Thymus (tissue), 11 donors: ENCODE results near the gene DCUN1D2. TPM values are rescaled to one million over a fixed set of nuclear protein-coding genes. Genes with fewer than 3 reads are reported as not detected.

Experiments
- DNase-seq, 9 donors: peaks; one replicate each; pipeline ENCODE4 v3.0.0-alpha.2; 2013; ENCODE audit warnings: low spot score in 9 of 9, low read depth in 6 of 9, missing footprints in 1 of 9
- H3K27ac ChIP-seq, 2 donors: one replicate each; pipeline ENCODE4 v1.5.1; 2013; ENCODE audit warnings: control low read depth in 1 of 2, low read depth in 1 of 2, low read length in 1 of 2, mild to moderate bottlenecking in 1 of 2, moderate library complexity in 1 of 2
- H3K27me3 ChIP-seq, 2 donors: one replicate each; pipeline ENCODE4 v1.5.1; 2013; ENCODE audit warnings: low read length in 1 of 2; ENCODE audit not compliant: control insufficient read depth in 2 of 2, insufficient read depth in 1 of 2
- H3K36me3 ChIP-seq, 2 donors: one replicate each; pipeline ENCODE4 v1.5.1; 2013; ENCODE audit warnings: low read length in 1 of 2, mild to moderate bottlenecking in 1 of 2, moderate library complexity in 1 of 2; ENCODE audit not compliant: control insufficient read depth in 2 of 2, insufficient read depth in 2 of 2
- H3K4me1 ChIP-seq, 2 donors: one replicate each; pipeline ENCODE4 v1.5.1; 2013; ENCODE audit warnings: low read length in 2 of 2; ENCODE audit not compliant: control insufficient read depth in 2 of 2, insufficient read depth in 2 of 2
- H3K4me3 ChIP-seq, 2 donors: one replicate each; pipeline ENCODE4 v1.5.1; 2013; ENCODE audit warnings: low read length in 2 of 2, control low read depth in 1 of 2, mild to moderate bottlenecking in 1 of 2
- H3K9me3 ChIP-seq, 2 donors: one replicate each; pipeline ENCODE4 v1.5.1; 2013; ENCODE audit warnings: low read length in 1 of 2, mild to moderate bottlenecking in 1 of 2; ENCODE audit not compliant: control insufficient read depth in 2 of 2, insufficient read depth in 1 of 2
- WGBS: extraction: QIAGEN DNeasy Blood & Tissue Kit; methylation state at CpG from one replicate; pipeline ENCODE4 v1.1.7; 2013; 5-methylcytosine and 5-hydroxymethylcytosine counted together
- polyA plus RNA-seq: library from polyadenylated mRNA; stranded (reverse); fragments of 200-250 nt; gene quantifications from one replicate; pipeline ENCODE4 v1.2.3, GENCODE V29; 2013
- total RNA-seq: library from RNA; stranded (reverse); fragments of 120-200 nt; gene quantifications from one replicate; pipeline ENCODE4 v1.2.4, GENCODE V29; 2013
- donor health status: healthy.

Gene DCUN1D2
- total and polyA plus RNA-seq, 2 donors: 9.8 to 22.5 TPM

DNA sequence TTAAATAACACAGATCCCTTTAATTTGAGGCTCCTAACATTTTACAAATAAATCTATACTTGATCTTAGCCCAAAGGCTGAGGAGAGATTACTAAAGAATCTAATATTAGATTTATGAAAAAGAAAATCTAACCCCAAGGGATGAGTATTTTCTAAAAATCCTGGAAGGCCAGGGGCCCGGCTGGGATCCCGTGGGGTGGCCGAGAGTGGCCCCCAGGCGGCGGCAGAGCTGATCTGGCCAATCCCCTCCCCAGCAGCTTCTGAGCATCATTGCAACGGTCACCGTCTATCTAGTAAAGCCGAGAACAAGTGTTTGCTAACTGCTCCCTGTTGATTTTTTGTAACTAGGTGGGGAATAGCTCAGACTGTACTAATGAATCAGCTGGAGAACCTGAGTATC lies 74.7 kb downstream of the DCUN1D2 start:
- peaks cover 0 to 15% of the 10 kb centered on the region in 2 donors for H3K27me3 ChIP-seq
- peaks cover 0 to 17% of the 10 kb centered on the region in 2 donors for H3K9me3 ChIP-seq
- 91% methylated on average over 8 of the region's 8 CpGs for WGBS
- peaks cover 0 to 4% of the 10 kb centered on the region in 2 donors for H3K4me1 ChIP-seq
- no peak for DNase-seq
- H3K36me3 ChIP-seq: no peaks in the 10 kb centered on the region
- H3K27ac ChIP-seq: no peak overlapping the region
- H3K4me3 ChIP-seq: no peak overlapping the region

DNA sequence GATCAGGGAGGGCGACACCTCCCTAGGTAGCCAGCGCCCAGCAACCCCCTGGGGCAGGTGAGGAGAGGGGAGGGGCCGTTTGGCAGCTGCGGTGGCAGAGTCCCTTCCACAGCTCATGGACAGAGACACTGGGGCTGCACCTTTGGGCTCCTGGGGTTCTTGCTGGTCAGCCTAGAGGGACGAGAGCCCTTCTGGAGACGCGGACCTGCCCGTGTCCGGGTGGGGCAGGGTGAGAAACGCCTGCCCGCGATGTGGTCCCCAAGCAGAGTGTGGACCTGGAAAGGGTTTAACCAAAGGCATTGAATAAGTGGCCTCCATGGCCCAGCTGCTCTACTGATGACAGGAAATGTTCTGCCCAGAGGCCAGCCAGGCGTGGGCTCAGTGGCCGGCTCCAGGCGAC lies 75.5 kb downstream of the DCUN1D2 start:
- peaks cover 0 to 15% of the 10 kb centered on the region in 2 donors for H3K27me3 ChIP-seq
- peaks cover 0 to 6% of the 10 kb centered on the region in 2 donors for H3K4me1 ChIP-seq
- H3K9me3 ChIP-seq: peaks cover 0 to 17% of the 10 kb centered on the region in 2 donors
- no peaks in the 10 kb centered on the region for H3K36me3 ChIP-seq
- no peak for DNase-seq
- H3K27ac ChIP-seq: no peak overlapping the region
- H3K4me3 ChIP-seq: no peak overlapping the region
- 96% methylated on average over 15 of the region's 15 CpGs for WGBS

DNA sequence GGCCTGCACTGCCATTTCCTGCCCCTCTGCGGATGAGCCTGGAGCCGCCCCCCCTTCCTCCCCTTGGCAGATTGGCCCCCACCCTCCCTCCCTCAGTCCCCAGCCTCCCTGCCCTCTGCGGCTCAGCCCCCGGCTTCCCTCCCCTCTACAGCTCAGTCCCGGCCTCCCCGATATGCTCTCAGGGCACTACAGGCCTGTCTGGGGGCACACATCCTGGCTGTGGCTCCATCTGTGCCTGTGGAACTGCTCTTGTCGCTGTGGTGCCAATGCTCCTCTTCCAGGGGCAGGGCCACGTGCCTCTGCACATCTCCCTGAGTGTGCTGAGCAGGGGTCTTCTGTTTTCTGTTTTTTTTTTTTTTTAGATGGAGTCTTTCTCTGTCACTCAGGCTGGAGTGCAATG lies 76.2 kb downstream of the DCUN1D2 start:
- Histone ChIP-seq H3K27ac (no peak overlapping the region), H3K4me3 (no peak overlapping the region), H3K9me3 (peaks cover 0 to 17% of the 10 kb centered on the region in 2 donors), H3K27me3 (peaks cover 0 to 16% of the 10 kb centered on the region in 2 donors), H3K36me3 (no peaks in the 10 kb centered on the region), H3K4me1 (peaks cover 0 to 6% of the 10 kb centered on the region in 2 donors)
- DNase-seq: no peak
- WGBS: 91% methylated on average over 8 of the region's 8 CpGs

DNA sequence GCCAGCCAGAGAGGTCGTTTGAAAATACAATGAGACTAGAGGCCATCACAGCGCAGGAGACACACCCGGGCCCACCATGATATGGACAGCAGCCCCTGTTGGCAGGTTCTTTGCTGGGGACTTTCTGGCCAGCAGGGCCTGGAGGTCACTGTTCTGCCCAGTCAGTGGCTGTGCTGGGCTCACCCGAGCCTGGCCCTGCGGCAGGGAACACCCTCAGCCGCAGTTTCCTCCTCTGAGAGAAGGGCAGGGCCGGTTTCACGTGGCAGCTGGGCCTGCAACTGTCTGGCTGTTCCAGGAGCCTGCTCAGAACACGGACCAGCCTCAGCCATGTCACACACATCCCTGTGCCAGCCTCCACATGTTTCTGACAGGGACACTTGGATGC lies 76.6 kb downstream of the DCUN1D2 start:
- WGBS: 80% methylated on average over 9 of the region's 9 CpGs
- Histone ChIP-seq H3K4me3 (no peak overlapping the region), H3K27ac (no peak overlapping the region), H3K9me3 (peaks cover 0 to 17% of the 10 kb centered on the region in 2 donors), H3K27me3 (peaks cover 0 to 21% of the 10 kb centered on the region in 2 donors), H3K4me1 (peaks cover 0 to 6% of the 10 kb centered on the region in 2 donors), H3K36me3 (no peaks in the 10 kb centered on the region)
- DNase-seq: no peak

DNA sequence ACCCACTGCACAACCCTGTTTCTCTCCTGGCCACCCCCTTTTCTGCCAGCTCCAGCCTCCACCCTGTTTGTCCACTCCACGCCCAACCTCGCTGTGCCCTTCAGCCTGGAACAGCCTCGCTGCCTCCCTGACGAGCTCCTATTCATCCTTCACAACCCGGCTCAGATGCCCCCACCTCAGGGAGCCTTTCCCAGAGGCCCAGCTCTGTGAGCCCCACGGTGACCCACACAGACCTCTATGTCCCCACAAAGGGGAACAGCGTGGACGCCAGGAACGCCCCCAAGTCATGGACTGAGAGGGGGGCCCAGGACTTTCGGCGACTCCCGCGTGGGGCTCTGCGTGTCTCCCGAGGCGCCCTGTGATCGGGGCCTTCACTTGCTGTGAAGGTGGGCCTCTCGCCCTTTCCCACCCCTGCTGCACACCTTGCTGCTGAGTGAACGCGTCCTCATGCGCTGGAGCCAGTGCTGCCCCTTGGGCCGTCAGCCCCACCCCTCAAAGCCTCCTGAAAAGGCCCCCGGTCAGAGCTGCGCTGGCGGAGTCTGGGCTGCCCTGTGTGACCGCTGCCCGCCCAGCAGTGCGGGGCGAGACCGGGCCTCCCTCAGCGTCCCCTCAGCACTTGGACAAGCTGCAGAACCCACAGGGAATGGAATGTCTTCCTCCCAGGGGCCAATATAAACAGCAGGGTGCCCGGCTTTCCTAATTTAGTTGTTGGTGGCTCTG lies 77.2 kb downstream of the DCUN1D2 start:
- H3K4me3 ChIP-seq: no peak overlapping the region
- DNase-seq: no peak
- peaks cover 0 to 6% of the 10 kb centered on the region in 2 donors for H3K4me1 ChIP-seq
- H3K36me3 ChIP-seq: no peaks in the 10 kb centered on the region
- H3K27me3 ChIP-seq: peaks cover 0 to 21% of the 10 kb centered on the region in 2 donors
- peaks cover 0 to 17% of the 10 kb centered on the region in 2 donors for H3K9me3 ChIP-seq
- 97% methylated on average over 32 of the region's 32 CpGs for WGBS
- no peak overlapping the region for H3K27ac ChIP-seq

DNA sequence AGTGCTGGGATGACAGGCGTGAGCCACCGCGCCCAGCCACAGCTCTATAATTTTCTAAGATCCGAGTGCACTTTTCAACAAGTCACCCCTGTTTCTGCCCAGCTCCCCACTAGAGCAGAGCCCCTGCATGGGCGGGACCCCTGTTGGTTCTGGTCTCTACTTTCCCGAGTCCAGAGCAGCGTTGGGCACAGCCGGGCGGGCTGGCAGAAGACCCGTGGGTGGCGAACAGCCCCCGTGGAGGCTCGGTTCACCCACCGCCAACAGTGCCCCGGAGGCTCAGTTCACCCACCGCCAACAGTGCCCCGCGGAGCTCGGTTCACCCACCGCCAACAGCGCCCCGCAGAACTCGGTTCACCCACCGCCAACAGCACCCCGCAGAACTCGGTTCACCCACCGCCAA lies 78.1 kb downstream of the DCUN1D2 start:
- WGBS: 98% methylated on average over 23 of the region's 27 CpGs
- Histone ChIP-seq H3K36me3 (no peaks in the 10 kb centered on the region), H3K9me3 (peaks cover 0 to 17% of the 10 kb centered on the region in 2 donors), H3K4me3 (no peak overlapping the region), H3K27ac (no peak overlapping the region), H3K27me3 (peaks cover 0 to 24% of the 10 kb centered on the region in 2 donors), H3K4me1 (peaks cover 0 to 6% of the 10 kb centered on the region in 2 donors)
- no peak for DNase-seq

DNA sequence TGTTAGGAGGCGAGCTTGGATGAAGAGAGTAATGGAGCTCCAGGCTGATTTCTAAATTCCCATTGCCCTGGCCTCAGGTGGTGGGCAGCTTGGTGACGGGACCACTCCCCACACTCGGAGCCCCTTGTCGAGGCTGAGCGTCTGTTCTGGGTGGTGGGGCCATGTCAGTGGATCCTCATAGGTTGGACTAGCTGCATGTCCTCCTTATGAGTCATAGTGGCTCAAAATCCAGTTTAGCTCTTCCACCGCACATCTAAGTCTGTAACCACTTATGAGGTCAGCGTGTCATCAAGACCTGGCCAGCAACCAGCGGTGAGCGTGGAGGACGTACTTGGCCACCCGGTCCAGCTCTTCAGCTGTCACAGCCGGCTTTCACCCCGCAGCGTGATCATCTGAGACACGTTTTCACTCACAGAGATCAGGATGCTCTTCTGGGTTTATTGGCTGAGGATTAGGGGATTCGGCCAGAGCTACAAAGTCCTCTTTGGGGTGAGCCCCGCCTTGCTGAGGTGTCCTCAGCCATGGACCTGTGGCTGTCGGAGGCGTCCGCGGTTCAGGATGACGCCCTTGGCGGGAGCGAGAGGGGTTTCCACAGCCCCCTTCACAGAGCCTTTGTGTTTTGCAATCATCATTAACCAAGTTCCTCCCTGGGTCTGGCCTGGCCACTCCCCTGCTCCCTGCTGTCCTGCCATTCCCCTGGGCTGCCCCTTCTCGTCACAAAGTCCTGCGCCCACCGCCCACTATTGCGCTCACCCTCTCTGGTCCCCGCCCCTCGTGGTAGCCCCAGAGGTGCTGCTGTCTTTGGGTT lies 79.1 kb downstream of the DCUN1D2 start:
- peaks cover 0 to 6% of the 10 kb centered on the region in 2 donors for H3K4me1 ChIP-seq
- peaks cover 0 to 27% of the 10 kb centered on the region in 2 donors for H3K27me3 ChIP-seq
- peaks cover 0 to 17% of the 10 kb centered on the region in 2 donors for H3K9me3 ChIP-seq
- no peaks in the 10 kb centered on the region for H3K36me3 ChIP-seq
- no peak overlapping the region for H3K4me3 ChIP-seq
- DNase-seq: no peak
- WGBS: 95% methylated on average over 30 of the region's 30 CpGs
- no peak overlapping the region for H3K27ac ChIP-seq

DNA sequence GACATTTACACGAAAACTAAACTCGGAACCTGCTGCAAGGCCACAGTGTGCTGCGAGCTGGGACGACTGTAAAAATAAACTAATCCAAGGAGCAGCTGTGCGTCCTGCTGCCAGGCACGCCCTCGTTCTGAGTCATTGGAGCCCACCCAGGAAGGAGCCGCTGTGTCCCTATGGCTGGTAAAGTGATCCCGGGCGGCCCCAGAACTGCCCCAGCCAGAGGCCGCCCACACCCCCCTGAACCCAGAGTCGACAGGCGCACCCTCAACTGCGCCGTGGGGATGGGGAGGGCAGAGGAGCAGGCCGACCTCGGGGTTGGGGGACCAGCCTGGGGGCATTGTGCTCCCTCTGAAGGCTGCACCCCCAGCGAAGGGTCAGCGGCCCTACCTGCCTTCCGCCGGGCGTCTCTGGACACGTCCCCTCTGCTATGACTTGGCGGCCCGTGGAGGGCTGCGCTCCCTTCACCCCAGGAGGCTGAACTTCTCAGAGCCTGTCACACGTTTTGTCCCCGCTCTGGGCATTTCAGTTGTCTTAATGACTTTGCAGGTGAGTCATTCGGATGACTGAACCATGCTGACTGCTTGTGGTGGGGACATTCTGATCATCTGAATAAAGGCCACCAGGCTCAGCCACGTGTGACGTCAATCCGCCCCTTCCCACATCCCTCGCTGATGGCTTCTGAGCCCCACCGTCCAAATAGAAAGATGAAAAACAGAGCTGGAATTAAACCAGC lies 79.9 kb downstream of the DCUN1D2 start:
- Histone ChIP-seq H3K36me3 (no peaks in the 10 kb centered on the region), H3K27me3 (peaks cover 0 to 27% of the 10 kb centered on the region in 2 donors), H3K27ac (no peak overlapping the region), H3K4me1 (peaks cover 0 to 6% of the 10 kb centered on the region in 2 donors), H3K4me3 (no peak overlapping the region), H3K9me3 (peaks cover 0 to 17% of the 10 kb centered on the region in 2 donors)
- no peak for DNase-seq
- WGBS: 94% methylated on average over 34 of the region's 34 CpGs
